GM18511 (cell line): Measurements from ENCODE around the gene OR10A4.
"Not testable (repeated sequence)": the region's sequence is repeated elsewhere in the genome, so short reads cannot be mapped to it uniquely, and the experiment has no call there.

ENCODE experiments used
- ATAC-seq: cut with Tn5 transposase; IDR thresholded peaks from one replicate; pipeline ENCODE4 v1.9.1; 2021; ENCODE audit warnings: mild to moderate bottlenecking, moderate library complexity; ENCODE audit not compliant: unreplicated experiment

The OR10A4 gene

GRCh38 chr11:6895010-6895409, 18.6 kb downstream of the OR10A4 start:
- ATAC-seq, result peak; percentile 98

GRCh38 chr11:6898911-6899310, 22.5 kb downstream of the OR10A4 start:
- ATAC-seq, result no peak

GRCh38 chr11:6900327-6900999, 24.0 kb downstream of the OR10A4 start:
- no peak for ATAC-seq

- ATAC-seq, result not testable (repeated sequence)
These were observed 28.4 kb downstream of the OR10A4 start for GRCh38 chr11:6904804-6905203.

GRCh38 chr11:6911378-6911777, 35.0 kb downstream of the OR10A4 start:
- ATAC-seq, result no peak

GRCh38 chr11:6911948-6912347, 35.5 kb downstream of the OR10A4 start:
- no peak for ATAC-seq

- no peak for ATAC-seq
These were observed 43.3 kb downstream of the OR10A4 start for GRCh38 chr11:6919698-6920097.

GRCh38 chr11:6920702-6921101, 44.3 kb downstream of the OR10A4 start, which contains the start of gene OR2D3:
Gene OR2D3, plus strand, starts transcription at chr11:6921002. Its CDS starts 0 bp downstream, at chr11:6921002.
- no peak for ATAC-seq

- no peak for ATAC-seq
These were observed 48.7 kb downstream of the OR10A4 start for GRCh38 chr11:6925007-6925577.

GRCh38 chr11:6925636-6926207, 49.3 kb downstream of the OR10A4 start:
- peak; percentile 28 for ATAC-seq

GRCh38 chr11:6926208-6927029, 50.0 kb downstream of the OR10A4 start, which contains the start of gene ZNF215:
Gene ZNF215, plus strand, starts transcription at chr11:6926426. Its CDS starts 5,847 bp downstream, at chr11:6932273.
- ATAC-seq, result peak; percentile 88

- ATAC-seq, result peak; percentile 57
These were observed 50.7 kb downstream of the OR10A4 start for GRCh38 chr11:6927030-6927617.
